Activated CD4-positive, CD25-positive, alpha-beta regulatory T cell treated with anti-CD3 and anti-CD28 coated beads, Interleukin-2, amount 50 U/mL, for 24 hours (primary cell): Measurements from ENCODE around the gene B3GLCT.
"Not testable (repeated sequence)": the region's sequence is repeated elsewhere in the genome, so short reads cannot be mapped to it uniquely, and the experiment has no call there.

ENCODE experiments used
- ATAC-seq, 2 donors: fragments of 150-1000 bp; cut with Tn5 transposase; one replicate each; pipeline ENCODE4 v1.10.0; 2021; ENCODE audit warnings: mild to moderate bottlenecking in 1 of 2, moderate library complexity in 1 of 2

Gene B3GLCT

GRCh38 chr13:31199849-31200636, at the start of gene B3GLCT:
TSS of gene B3GLCT (plus strand) at chr13:31199975. CDS start at chr13:31200085, 110 bp downstream.
- peak; percentile 81 to 85 for ATAC-seq

- no peak for ATAC-seq
Measured at GRCh38 chr13:31150315-31150985, 49.3 kb upstream of the B3GLCT start.

- no peak for ATAC-seq
Measured at GRCh38 chr13:31151837-31152236, 47.9 kb upstream of the B3GLCT start.

- ATAC-seq, result no peak
Measured at GRCh38 chr13:31154939-31155338, 44.8 kb upstream of the B3GLCT start.

GRCh38 chr13:31159306-31159705, 40.5 kb upstream of the B3GLCT start:
- no peak for ATAC-seq

- ATAC-seq, result peak in 1 of 2 donors; percentile 1
Measured at GRCh38 chr13:31160857-31161556, 38.8 kb upstream of the B3GLCT start.

GRCh38 chr13:31161557-31162150, 38.1 kb upstream of the B3GLCT start, which contains the start of gene HSPH1:
TSS of gene HSPH1 (minus strand) at chr13:31161904. CDS start at chr13:31161582, 322 bp downstream.
- peak; percentile 79 to 83 for ATAC-seq

GRCh38 chr13:31162151-31163008, 37.4 kb upstream of the B3GLCT start:
- ATAC-seq, result peak; percentile 90 to 91

- no peak for ATAC-seq
Measured at GRCh38 chr13:31166591-31166990, 33.2 kb upstream of the B3GLCT start.

GRCh38 chr13:31167490-31167889, 32.3 kb upstream of the B3GLCT start:
- no peak for ATAC-seq

- ATAC-seq, result no peak
Measured at GRCh38 chr13:31168166-31168565, 31.6 kb upstream of the B3GLCT start.

- no peak for ATAC-seq
Measured at GRCh38 chr13:31168736-31169135, 31.0 kb upstream of the B3GLCT start.

- ATAC-seq, result no peak
Measured at GRCh38 chr13:31172001-31172400, 27.8 kb upstream of the B3GLCT start.

- no peak for ATAC-seq
Measured at GRCh38 chr13:31172535-31172934, 27.2 kb upstream of the B3GLCT start.

- ATAC-seq, result no peak
Measured at GRCh38 chr13:31174018-31174417, 25.8 kb upstream of the B3GLCT start.

- no peak for ATAC-seq
Measured at GRCh38 chr13:31175847-31176532, 23.8 kb upstream of the B3GLCT start.

- not testable (repeated sequence) for ATAC-seq
Measured at GRCh38 chr13:31177813-31178495, 21.8 kb upstream of the B3GLCT start.

- ATAC-seq, result no peak
Measured at GRCh38 chr13:31179241-31179640, 20.5 kb upstream of the B3GLCT start.

GRCh38 chr13:31179754-31180153, 20.0 kb upstream of the B3GLCT start:
- ATAC-seq, result no peak

- ATAC-seq, result no peak
Measured at GRCh38 chr13:31182987-31183386, 16.8 kb upstream of the B3GLCT start.

- no peak for ATAC-seq
Measured at GRCh38 chr13:31184451-31184850, 15.3 kb upstream of the B3GLCT start.
